K562 (cell line): ENCODE measurements around the gene SH2D7. TPM values are rescaled to one million over a fixed set of nuclear protein-coding genes. Genes with fewer than 3 reads are reported as not detected.

Experiments
- ATAC-seq: fragments of 200-7000 bp; cut with Tn5 transposase; 3 replicates; pipeline ENCODE4 v1.9.1; 2020; ENCODE audit warnings: moderate library complexity
- BruUV-seq: library from RNA; stranded (reverse); fragments of 400-500 nt; replicated peaks from 2 replicates; lab custom pipeline; 2021; lab: Mats Ljungman, UMichigan
- CTCF ChIA-PET: fragments of 300-600 bp; formaldehyde crosslinking; extraction: SDS; loops from one replicate; lab custom pipeline; 2021; ENCODE audit warnings: low intra/inter-chr PET ratio; lab: Yijun Ruan, JAX
- POLR2A ChIA-PET: fragments of 300-600, 350-650 bp; sonication (Branson Sonifier 250); formaldehyde crosslinking; extraction: SDS; loops from one replicate; lab custom pipeline; 2021; ENCODE audit warnings: antibody characterized with exemption, inconsistent platforms; lab: Yijun Ruan, JAX
- DNase-seq, 4 experiments: peaks; one replicate each; pipeline versions ENCODE4 v3.0.0 to v3.0.0-alpha.2; 2011 to 2018; ENCODE audit warnings: low spot score in 3 of 4, mixed read lengths in 3 of 4; ENCODE audit errors: extremely low read depth in 1 of 4
- FAIRE-seq: peaks from 2 replicates; lab custom pipeline; 2011; peaks lifted over from hg19 to GRCh38; lab: Jason Lieb, UNC
- H2AFZ ChIP-seq: 2 replicates; pipeline ENCODE4 v1.6.0; 2011; ENCODE audit warnings: low read depth, low read length, control low read depth, inconsistent platforms
- H3K27ac ChIP-seq: fragments of 200-600 bp; 3 replicates; pipeline ENCODE4 v1.8.0; 2011; ENCODE audit warnings: low read depth, mild to moderate bottlenecking, control low read depth, inconsistent platforms, low read length, moderate library complexity, mixed read lengths; ENCODE audit errors: extremely low read depth
- H3K27me3 ChIP-seq, 2 experiments: fragments of 300-600 bp in 1 of 2; 2 replicates in 1 of 2; 3 replicates in 1 of 2; pipeline versions ENCODE4 v1.6.0 to v1.8.0; 2011; ENCODE audit warnings: inconsistent platforms in 2 of 2, low read length in 2 of 2, mild to moderate bottlenecking in 1 of 2, mixed read lengths in 1 of 2, moderate library complexity in 1 of 2; ENCODE audit not compliant: control insufficient read depth in 2 of 2, insufficient read depth in 2 of 2
- H3K36me3 ChIP-seq: fragments of 300-600 bp; 3 replicates; pipeline ENCODE4 v1.8.0; 2011; ENCODE audit warnings: mild to moderate bottlenecking, low read length, inconsistent platforms; ENCODE audit not compliant: control insufficient read depth, insufficient read depth
- H3K4me1 ChIP-seq, 2 experiments: fragments of 200-600 bp in 1 of 2; replicated peaks in 1 of 2; 2 replicates in 1 of 2; 3 replicates in 1 of 2; pipeline versions ENCODE4 v1.5.1 to v1.8.0; 2011; ENCODE audit warnings: inconsistent platforms in 2 of 2, low read length in 2 of 2, mild to moderate bottlenecking in 1 of 2, mixed read lengths in 1 of 2, moderate library complexity in 1 of 2; ENCODE audit not compliant: control insufficient read depth in 2 of 2, insufficient read depth in 2 of 2
- H3K4me2 ChIP-seq: 2 replicates; pipeline ENCODE4 v1.6.1; 2011; ENCODE audit warnings: low read length, control low read depth, inconsistent platforms, mixed read lengths; ENCODE audit not compliant: insufficient read depth
- H3K4me3 ChIP-seq: fragments of 200-600 bp; sonication (generic), shearing (Covaris generic); 2 replicates; pipeline ENCODE4 v1.5.1; 2016; ENCODE audit warnings: control low read depth, inconsistent platforms
- H3K79me2 ChIP-seq: fragments of 200-600 bp; 3 replicates; pipeline ENCODE4 v1.8.0; 2011; ENCODE audit warnings: low read length, inconsistent platforms; ENCODE audit not compliant: control insufficient read depth, insufficient read depth
- H3K9ac ChIP-seq, 2 experiments: 2 replicates each; pipeline versions ENCODE4 v1.6.0 to v1.6.1; 2011; ENCODE audit warnings: low read depth in 2 of 2, low read length in 2 of 2, control low read depth in 1 of 2, inconsistent platforms in 1 of 2, mild to moderate bottlenecking in 1 of 2, mixed read lengths in 1 of 2; ENCODE audit not compliant: insufficient read depth in 1 of 2
- H3K9me1 ChIP-seq: one replicate; pipeline ENCODE4 v1.6.0; 2011; ENCODE audit warnings: inconsistent platforms, mild to moderate bottlenecking, low read length, moderate library complexity; ENCODE audit not compliant: control insufficient read depth, insufficient read depth
- H3K9me3 ChIP-seq: replicated peaks from 2 replicates; pipeline ENCODE4 v1.5.1; 2011; ENCODE audit warnings: low read depth, low read length, inconsistent platforms; ENCODE audit not compliant: control insufficient read depth, insufficient read depth
- H4K20me1 ChIP-seq: replicated peaks from 2 replicates; pipeline ENCODE4 v1.6.1; 2011; ENCODE audit warnings: low read length, inconsistent platforms, mixed read lengths; ENCODE audit not compliant: control insufficient read depth, insufficient read depth
- ETS2 ChIP-seq: IDR thresholded peaks from 2 replicates; pipeline ENCODE4 v1.6.1; 2016; ENCODE audit warnings: borderline replicate concordance, missing genetic modification characterization, mild to moderate bottlenecking, moderate library complexity, missing compliant biosample characterization; ENCODE audit not compliant: poor library complexity, severe bottlenecking
- HMBOX1 ChIP-seq: sonication (generic); IDR thresholded peaks from 2 replicates; pipeline ENCODE4 v1.6.1; 2016
- KLF16 ChIP-seq: IDR thresholded peaks from 2 replicates; pipeline ENCODE4 v1.6.1; 2016; ENCODE audit warnings: antibody characterized with exemption
- MEF2D ChIP-seq: conservative IDR thresholded peaks from 2 replicates; pipeline ENCODE4 v1.6.1; 2016; ENCODE audit warnings: low read depth, missing genetic modification characterization, missing compliant biosample characterization
- PHF8 ChIP-seq: fragments of 200-600 bp; sonication (generic); IDR thresholded peaks from 2 replicates; pipeline ENCODE4 v1.6.1; 2012; ENCODE audit warnings: mixed run types, mild to moderate bottlenecking, inconsistent platforms, low read length, moderate library complexity, borderline replicate concordance
- POLR3A ChIP-seq: IDR thresholded peaks from 2 replicates; pipeline ENCODE4 v1.6.1; 2011; ENCODE audit warnings: borderline replicate concordance, mild to moderate bottlenecking, moderate library complexity; ENCODE audit not compliant: insufficient read length, insufficient read depth; ENCODE audit errors: extremely low read depth
- RFX7 ChIP-seq: fragments of 250-450 bp; sonication (Bioruptor Pico); IDR thresholded peaks from 2 replicates; pipeline ENCODE4 v1.5.1; 2021; ENCODE audit warnings: mild to moderate bottlenecking
- TCF7L2 ChIP-seq: fragments of 150-350 bp; IDR thresholded peaks from 2 replicates; pipeline ENCODE4 v1.6.1; 2016; ENCODE audit warnings: low read depth, mild to moderate bottlenecking, low read length, moderate library complexity
- XRCC5 ChIP-seq: fragments of 200-400 bp; formaldehyde crosslinking; IDR thresholded peaks from 2 replicates; pipeline ENCODE4 v1.6.1; 2017; ENCODE audit warnings: low read depth, mild to moderate bottlenecking, low read length
- ZNF174 ChIP-seq: fragments of 250-450 bp; sonication (Bioruptor Pico); IDR thresholded peaks from 2 replicates; pipeline ENCODE4 v1.4.0; 2020; ENCODE audit warnings: mild to moderate bottlenecking
- ZNF277 ChIP-seq: fragments of 250-450 bp; sonication (Bioruptor Pico); IDR thresholded peaks from 2 replicates; pipeline ENCODE4 v1.8.0; 2022; ENCODE audit warnings: inconsistent platforms, mild to moderate bottlenecking, moderate library complexity, borderline replicate concordance
- ZNF280B ChIP-seq: fragments of 250-450 bp; sonication (Bioruptor Pico); IDR thresholded peaks from 2 replicates; pipeline ENCODE4 v1.5.1; 2021; ENCODE audit warnings: mild to moderate bottlenecking
- ZNF395 ChIP-seq: fragments of 200-800 bp; sonication (Bioruptor generic); IDR thresholded peaks from 2 replicates; pipeline ENCODE4 v1.6.1; 2017; ENCODE audit warnings: missing genetic modification characterization, missing compliant biosample characterization
- ZNF512 ChIP-seq: IDR thresholded peaks from 2 replicates; pipeline ENCODE4 v1.6.1; 2016; ENCODE audit warnings: missing genetic modification characterization, missing compliant biosample characterization
- ZNF589 ChIP-seq: fragments of 200-800 bp; sonication (Bioruptor generic); IDR thresholded peaks from 2 replicates; pipeline ENCODE4 v1.6.1; 2016; ENCODE audit warnings: low read depth, missing genetic modification characterization, missing compliant biosample characterization
- ZNF75A ChIP-seq: fragments of 450-650 bp; formaldehyde crosslinking; IDR thresholded peaks from 2 replicates; pipeline ENCODE4 v1.4.0; 2020; ENCODE audit warnings: mild to moderate bottlenecking
- WGBS: fragments of 100-300 bp; shearing (Covaris generic); methylation state at CpG from one replicate; pipeline ENCODE4 v1.1.6; 2016; ENCODE audit warnings: low coverage, mixed read lengths; ENCODE audit not compliant: insufficient coverage; ENCODE audit errors: missing lambda C conversion rate; 5-methylcytosine and 5-hydroxymethylcytosine counted together
- in situ Hi-C: fragments of 300-500 bp; cut with MboI; formaldehyde crosslinking; loops from 4 replicates; pipeline ENCODE4 v1.15.0; 2018; ENCODE audit warnings: inconsistent platforms, mixed read lengths
- intact Hi-C: fragments of 100-400 bp; cut with micrococcal nuclease; formaldehyde crosslinking; loops from 2 replicates; pipeline ENCODE4 v1.14.2; 2022
- polyA plus RNA-seq, 8 experiments: library from polyadenylated mRNA; depleted of rRNA in 4 of 8; stranded (reverse) in 5 of 8; unstranded in 3 of 8; fragments of >200 nt; fragmentation: Nextera tagmentation in 2 of 8; fragmentation: Illumina TruSeq in 1 of 8; extraction: Ambion mirVana in 2 of 8; extraction: Trizol in 1 of 8; gene quantifications; 2 replicates each; pipeline versions ENCODE4 v1.2.1 to v1.2.3, GENCODE V29; 2011 to 2014; ENCODE audit warnings: inconsistent platforms in 1 of 8, missing spikeins in 1 of 8
- total RNA-seq, 7 experiments: library from RNA; depleted of rRNA in 6 of 7; stranded (reverse); fragments of >200 nt in 6 of 7; fragmentation: Illumina TruSeq in 2 of 7; extraction: Trizol in 2 of 7; gene quantifications; 2 replicates each; pipeline versions ENCODE4 v1.2.1 to v1.2.3, GENCODE V29; 2011 to 2021; ENCODE audit warnings: low replicate concordance in 1 of 7

SH2D7 gene
- total and polyA plus RNA-seq, 9 of the 15 experiments (the other 6 are each of a cell fraction or from before 2014, with no cell fraction given), result not detected

GRCh38 chr15:78133801-78134200, 41.4 kb downstream of the SH2D7 start:
- no peak for ATAC-seq
- peaks cover 17 to 29% of the 10 kb centered on the region in 2 experiments for H3K4me1 ChIP-seq
- H3K9me1 ChIP-seq, result no peaks in the 10 kb centered on the region
- no peaks in the 10 kb centered on the region for H3K27me3 ChIP-seq
- ChIA-PET POLR2A (no interaction called here), CTCF (interaction anchor here (0.6 kb wide), 1 partner anchor 108 kb away, joined by 3 read pairs; no protein-coding TSS in a partner anchor)
- H3K36me3 ChIP-seq, result no peaks in the 10 kb centered on the region
- 64% methylated on average over 2 of the region's 2 CpGs for WGBS
- FAIRE-seq, result no peak
- H2AFZ ChIP-seq, result no peak overlapping the region
- H3K9me3 ChIP-seq, result no peaks in the 10 kb centered on the region
- intact Hi-C loops (loop anchor here (5.0 kb wide), 1 partner anchor 108 kb away; no protein-coding TSS in a partner anchor), in situ Hi-C loops (no loop called here)
- H3K9ac ChIP-seq, result no peak overlapping the region
- no TSS peak for BruUV-seq
- no peak for DNase-seq
- no peaks in the 10 kb centered on the region; the same call in 1 of the 2 replicates for H4K20me1 ChIP-seq
- no peak overlapping the region for H3K4me3 ChIP-seq
- H3K4me2 ChIP-seq, result no peak overlapping the region
- no peak overlapping the region for H3K27ac ChIP-seq
- H3K79me2 ChIP-seq, result peaks cover 9% of the 10 kb centered on the region; the same call in 2 of the 3 replicates
- no peak for TF ChIP-seq ZNF589 (CRISPR knock-in tag)
- no peak for TF ChIP-seq HMBOX1
- TF ChIP-seq ETS2 (tag), result no peak
- no peak for TF ChIP-seq KLF16
- no peak for TF ChIP-seq ZNF512 (tag)
- TF ChIP-seq POLR3A, result no peak
- no peak for TF ChIP-seq MEF2D
- TF ChIP-seq TCF7L2, result no peak
- no peak for TF ChIP-seq ZNF395
- no peak for TF ChIP-seq ZNF174 (CRISPR knock-in tag)
- no peak for TF ChIP-seq XRCC5
- TF ChIP-seq ZNF277 (CRISPR knock-in tag), result no peak
- no peak for TF ChIP-seq PHF8
- TF ChIP-seq RFX7 (CRISPR knock-in tag), result no peak
- no peak for TF ChIP-seq ZNF280B (CRISPR knock-in tag)
- no peak for TF ChIP-seq ZNF75A
